GM18858 (cell line): ENCODE data around the gene PDLIM1.

Experiments
- ATAC-seq: cut with Tn5 transposase; IDR thresholded peaks from one replicate; pipeline ENCODE4 v1.9.1; 2021; ENCODE audit not compliant: unreplicated experiment

The PDLIM1 gene, protein sequence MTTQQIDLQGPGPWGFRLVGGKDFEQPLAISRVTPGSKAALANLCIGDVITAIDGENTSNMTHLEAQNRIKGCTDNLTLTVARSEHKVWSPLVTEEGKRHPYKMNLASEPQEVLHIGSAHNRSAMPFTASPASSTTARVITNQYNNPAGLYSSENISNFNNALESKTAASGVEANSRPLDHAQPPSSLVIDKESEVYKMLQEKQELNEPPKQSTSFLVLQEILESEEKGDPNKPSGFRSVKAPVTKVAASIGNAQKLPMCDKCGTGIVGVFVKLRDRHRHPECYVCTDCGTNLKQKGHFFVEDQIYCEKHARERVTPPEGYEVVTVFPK

DNA sequence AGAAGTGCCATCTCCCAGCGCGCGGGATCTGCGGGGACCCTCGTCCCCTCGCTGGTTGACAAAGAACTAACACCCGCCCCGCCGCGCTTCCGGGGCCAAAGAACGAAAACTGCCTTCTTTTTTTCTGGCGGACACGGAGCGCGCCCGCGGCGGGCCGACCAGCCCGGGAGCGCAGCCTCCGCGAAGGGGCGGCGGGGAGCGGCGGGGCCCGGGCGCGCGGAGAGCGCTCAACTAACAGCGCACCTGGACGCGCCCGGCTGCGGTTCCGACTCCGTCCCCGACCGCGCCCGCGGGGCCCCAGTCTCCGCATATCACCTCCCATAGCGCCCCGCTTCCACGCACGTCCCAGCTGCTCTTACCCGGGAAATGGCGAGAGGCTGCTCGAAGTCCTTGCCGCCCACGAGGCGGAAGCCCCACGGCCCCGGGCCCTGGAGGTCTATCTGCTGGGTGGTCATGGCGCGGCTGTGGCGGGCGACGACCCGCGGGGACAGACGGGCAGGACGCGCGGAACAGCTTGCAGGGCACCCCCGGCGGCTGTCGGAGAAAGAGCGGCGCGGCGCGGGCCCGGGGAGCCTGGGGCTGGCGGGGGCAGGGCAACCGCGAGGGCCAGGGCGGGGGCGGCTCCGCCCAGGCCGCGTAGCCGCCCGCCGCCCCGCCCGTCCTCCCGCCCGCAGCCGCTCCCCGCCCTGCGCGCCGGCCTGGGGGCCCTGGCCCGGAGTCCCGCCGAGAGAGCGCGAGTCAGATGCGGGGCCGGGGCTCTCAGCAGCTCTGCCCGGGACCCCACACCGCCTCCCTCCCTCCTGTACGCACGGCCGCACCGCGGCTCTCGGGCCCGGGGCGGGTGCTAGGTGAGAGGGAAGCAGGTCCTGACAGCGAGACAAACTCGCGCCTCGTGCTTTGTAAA, at the start of gene PDLIM1:
PDLIM1 (minus strand) TSS at position 543 of the 904 bp plus-strand sequence; CDS start at position 455, 88 bp downstream.
- ATAC-seq = no peak

DNA sequence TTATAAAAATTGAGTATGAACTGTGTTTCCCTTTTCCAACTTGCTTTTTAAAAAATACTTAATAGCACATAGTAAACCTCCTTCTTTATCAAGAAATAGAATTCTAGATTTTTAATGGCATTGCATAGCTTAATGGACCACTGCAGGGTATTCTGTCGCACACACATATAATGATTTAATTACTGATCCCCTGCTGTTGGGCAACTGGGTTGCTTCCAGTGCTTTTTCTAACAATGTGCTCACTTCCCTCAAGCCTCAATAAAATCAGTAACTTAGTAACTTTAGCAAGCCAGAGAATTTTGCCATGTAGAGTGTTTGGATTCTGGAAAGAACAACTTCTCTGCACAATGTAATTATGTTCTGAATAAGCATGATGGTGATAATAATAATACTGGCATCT, 49.1 kb upstream of the PDLIM1 start:
- no peak for ATAC-seq

DNA sequence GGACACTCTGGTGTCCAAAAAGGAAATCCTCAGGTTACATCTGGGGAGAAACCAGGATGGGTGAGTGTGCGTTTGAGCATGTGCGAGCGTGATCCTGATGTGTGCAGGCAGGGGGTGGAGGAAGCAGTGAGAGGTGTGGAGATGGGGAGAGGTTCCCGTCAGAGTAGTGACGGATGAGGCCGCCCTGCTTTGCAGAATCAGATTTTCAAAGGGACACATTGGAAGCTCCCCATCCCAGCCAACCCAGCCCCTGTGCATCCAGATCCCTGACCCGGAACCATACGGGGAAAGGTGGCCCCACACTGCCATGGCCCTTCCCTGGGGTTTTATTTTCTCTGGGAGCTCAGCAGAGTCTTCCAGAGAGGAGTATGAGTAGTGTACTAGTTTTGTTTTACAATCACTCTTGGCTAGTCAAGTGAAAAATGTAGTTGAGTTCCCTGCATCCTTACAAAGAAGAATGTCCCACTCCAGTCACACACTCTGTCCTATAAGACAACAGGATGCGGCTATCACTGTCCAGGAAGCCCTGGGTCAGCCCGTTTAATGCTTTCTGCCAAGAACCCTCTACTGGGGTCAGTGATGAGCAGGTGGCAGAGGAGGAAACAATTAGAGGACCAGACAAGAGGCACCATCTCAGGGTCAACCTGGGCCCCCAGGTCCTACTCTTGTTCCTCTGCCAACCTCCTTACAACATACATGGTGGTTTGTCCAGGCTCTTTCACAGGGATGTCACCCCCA, 46.8 kb upstream of the PDLIM1 start:
- ATAC-seq = no peak

DNA sequence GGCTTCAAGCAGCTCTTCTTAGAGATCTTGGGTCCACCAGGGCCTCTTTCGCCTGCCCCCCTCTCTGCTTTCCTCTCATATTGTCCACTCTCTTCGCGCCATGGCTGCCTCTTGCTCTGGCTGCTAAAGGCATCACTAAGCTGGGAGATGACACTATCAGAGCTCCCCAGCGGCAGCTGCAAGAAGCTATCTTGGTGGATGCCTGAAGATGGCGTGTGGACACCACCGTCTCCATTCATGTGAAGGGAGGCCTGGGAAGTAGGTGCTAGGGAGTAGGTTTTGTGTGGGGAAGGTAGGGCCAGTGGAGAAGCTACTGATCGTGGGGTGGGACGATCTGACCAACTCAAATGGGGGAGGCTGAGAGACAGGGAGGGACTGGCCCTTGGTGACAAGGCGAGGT, 45.9 kb upstream of the PDLIM1 start:
- no peak for ATAC-seq

DNA sequence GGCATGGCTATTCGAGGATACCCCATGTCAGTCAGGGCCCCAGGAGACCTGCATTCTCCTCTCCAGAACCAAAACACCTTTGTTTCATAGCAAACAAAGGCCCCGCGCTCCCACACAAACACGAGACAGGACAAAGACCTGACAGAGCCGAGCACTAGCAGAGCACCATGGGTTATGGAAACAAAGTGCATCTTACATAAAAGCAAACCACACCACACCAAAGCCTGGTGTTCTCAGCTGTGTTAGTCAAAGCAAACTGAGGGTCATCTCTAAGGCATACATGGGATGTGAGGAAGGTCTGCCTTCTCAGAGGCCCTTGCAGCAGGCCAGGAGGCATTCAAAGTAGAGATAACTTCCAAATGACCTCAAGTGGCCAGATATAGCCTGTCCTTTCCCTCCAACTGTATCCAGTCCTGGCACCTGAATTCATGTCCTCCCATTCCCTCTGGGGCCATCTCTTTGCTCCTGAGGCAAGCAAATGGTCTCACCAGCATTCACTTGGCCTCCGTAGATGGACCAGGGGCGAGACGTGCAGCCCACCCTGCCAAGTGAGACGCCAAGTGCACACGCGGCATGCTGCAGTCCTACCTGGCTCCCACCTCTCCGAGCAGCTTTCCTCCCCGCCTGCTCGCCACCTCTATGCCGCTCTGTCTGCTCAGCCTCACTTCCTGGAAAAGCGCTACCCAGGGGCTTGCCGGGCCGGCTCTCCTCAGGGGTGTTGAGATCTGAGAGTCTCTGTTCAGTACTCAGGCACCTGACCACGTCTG, 45.3 kb upstream of the PDLIM1 start:
- ATAC-seq = no peak

DNA sequence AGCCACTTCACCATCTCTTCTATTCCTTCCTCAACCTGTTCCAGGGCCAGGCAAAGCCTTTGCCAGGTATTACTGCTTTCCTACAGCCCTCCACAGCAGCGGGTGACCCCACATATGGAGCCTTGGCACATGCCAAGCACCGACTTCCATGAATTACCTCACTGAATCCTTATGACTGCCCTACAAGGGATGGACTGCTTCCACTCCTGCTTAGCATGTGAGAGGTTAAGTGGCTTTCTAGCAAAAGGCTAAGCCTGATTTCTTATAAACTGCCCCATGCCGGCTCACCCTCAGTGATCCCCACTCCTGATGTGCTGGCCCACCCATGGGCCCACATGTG, 44.0 kb upstream of the PDLIM1 start:
- ATAC-seq = no peak

DNA sequence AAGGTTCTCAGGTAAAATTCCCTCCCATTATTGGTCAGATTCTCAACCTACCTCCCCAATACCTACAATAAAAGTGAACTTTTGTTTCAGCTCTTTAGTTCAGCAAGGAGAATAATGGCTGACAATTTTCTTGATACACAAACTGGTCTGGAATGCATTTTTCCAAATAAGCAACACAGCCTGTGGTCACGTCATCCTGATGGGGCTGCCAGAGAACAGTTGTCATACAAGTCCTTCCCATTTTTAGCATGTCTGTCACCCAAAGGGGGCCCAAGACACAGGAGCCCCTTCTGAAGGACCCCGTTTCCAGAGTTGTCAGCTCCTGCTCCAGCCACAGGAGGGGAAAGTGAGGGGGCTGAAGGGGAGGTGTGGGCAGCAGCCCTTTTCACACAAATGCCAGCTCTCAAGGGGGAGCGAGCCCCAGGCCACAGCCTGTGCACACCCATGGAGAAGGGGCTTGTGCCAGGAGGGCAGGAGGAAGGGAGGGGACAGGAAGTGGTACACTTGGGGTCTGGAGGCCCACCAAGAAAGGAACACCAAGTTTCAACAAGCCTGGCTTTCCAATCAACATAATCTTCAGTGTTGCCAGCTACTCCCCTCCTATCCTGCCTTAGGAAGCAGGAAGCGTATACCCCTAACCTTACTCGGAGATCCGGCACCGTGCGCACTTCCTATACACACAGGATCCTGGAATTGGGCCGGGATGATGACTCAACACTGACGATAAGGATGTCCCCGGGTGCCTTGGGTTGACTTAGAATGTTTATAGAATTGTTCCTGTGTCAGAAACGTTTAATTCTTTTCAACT, 43.4 kb upstream of the PDLIM1 start:
- ATAC-seq = no peak

DNA sequence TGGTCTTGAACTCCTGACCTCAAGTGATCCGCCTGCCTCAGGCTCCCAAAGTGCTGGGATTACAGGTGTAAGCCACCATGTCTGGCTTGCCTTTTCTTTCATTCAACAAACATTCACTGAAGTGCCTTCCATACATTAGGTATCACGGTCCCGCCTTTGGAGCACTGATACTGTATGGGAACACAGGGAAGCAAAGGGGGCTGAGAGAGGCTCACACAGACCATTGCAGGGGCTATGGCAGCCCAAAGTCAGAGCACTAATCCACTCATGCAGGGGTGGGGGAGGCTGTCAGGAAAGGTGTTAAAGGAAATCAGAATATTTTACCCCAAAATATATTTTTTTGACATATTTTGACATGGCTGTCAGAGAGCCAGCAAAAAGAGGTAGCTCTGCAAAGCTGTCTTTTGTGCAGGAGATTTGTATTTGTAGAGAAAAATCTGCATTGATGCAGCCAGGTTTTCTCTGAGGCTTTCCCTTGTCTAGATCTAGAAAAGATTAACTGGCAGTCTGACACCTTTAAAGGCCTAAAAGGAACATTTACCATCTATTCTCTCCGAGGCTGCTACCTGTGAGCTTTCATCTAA, 42.0 kb upstream of the PDLIM1 start:
- no peak for ATAC-seq

DNA sequence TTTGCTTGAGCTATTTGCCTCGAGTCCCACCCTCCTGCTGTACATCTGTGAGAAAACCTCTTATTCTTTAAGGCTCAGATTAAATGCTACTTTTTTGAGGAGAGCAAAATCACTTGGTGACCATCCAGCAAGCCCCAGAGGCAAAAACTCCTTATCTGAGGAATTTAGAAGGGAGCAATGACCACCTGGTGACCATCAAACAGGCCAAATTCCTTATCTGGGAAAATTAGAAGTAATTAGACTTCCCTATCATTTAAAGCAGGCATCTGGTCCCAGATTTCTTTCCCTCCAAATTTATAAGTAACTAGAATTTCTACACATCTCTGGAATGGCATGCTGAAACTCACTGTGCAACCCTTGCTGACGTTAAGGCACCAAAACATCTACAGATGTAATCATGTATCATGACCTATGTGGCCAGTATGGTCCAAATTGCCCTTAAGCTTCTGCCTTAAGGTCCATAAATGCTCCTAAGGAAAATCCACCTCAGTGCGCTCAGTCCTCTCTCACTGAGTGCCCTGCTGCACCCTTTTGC, 40.9 kb upstream of the PDLIM1 start:
- ATAC-seq = no peak

DNA sequence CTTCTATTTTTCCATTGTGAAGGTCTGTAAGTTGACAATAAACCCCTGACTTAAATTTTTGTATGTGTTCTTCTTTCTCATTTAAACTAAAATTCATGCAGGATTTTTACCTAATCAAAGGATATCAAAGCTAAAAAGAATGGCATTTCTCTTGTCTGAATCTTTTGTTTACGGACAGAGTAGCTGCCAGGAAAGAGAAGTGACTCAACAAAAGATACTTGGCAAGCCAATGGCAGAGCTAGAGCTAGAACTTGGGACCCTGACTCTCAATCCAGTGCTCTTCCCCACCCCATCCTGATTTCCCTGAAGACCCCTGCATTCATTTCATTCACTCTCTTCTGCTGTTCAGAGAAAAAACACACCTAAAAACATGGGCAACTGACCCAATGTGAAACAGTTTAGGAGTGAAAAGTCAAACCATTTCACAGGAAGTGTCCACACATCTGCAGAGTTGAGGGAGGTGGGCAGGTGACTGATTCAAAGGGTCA, 40.2 kb upstream of the PDLIM1 start:
- no peak for ATAC-seq

DNA sequence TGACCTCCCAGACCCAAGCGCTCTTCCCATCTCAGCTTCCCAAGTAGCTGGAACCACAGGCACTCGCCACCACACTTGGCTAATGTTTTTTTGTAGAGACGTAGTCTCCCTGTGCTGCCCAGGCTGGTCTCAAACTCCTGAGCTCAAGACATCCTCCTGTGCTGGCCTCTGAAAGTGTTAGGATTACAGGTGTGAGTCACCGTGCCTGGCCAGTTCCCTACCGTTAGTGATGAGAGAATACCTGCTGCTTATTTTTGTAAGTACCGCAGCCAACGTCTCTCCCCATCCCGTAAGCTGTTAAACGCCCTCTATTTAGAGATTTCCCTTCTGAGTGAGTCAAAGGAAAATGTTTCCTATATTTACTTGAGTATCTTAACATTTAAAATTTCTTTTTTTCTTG, 38.5 kb upstream of the PDLIM1 start:
- no peak for ATAC-seq

DNA sequence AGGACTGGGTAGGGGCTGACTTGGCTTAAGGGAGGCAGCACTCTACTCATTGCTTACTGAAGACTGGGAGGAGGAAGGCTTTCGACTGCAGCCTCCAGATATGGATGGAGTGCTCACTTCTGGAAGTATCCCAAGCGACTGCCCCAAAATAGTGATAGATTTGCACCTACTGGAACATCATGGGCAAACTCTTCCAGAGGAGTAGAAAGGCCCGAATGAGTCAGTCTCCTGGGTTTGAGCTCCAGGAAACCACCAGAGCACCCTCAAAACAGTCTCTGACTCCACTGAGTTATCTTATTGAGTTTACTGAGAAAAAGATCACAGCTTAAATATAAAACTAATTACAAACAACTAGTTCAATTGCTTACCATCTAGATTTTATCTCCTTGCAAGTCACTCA, 37.2 kb upstream of the PDLIM1 start:
- ATAC-seq = no peak

DNA sequence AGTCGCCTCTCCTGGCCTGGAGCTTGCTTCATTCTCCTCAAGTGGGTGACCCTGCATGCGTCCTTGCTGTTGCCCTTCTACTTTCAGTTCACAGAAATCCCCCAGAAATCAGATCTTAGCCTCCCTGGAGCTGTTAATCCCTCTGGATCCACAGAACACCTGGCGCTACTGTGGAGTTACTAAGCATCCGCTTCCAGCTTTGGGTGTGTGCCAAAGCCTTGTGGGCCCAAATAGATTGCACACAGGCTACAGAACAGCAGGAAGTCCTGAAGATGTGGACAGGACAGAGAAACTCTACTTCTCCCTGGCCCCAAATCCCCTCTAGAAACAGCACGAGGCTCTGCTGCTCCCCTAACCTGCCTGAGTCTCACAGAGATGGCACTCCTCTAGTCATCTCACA, 36.6 kb upstream of the PDLIM1 start:
- no peak for ATAC-seq

DNA sequence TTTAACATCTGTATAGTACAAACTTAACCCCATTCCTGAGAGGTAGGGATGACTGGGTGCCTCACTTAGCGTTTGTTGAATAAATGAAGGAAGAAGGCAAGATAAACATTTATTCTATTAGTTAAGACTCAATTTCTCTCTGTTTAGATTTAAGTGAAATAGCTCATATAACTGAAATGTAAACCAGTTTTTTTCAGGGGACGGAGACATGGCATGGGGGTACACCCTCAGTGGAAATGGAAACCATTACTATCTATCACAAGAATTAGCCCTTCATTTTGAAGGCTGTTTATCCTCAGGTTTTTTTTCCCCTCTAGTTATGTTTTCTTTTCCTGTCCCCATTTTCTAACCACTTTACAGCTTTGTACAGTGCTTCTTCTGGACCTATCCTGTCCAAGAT, 35.6 kb upstream of the PDLIM1 start:
- no peak for ATAC-seq

DNA sequence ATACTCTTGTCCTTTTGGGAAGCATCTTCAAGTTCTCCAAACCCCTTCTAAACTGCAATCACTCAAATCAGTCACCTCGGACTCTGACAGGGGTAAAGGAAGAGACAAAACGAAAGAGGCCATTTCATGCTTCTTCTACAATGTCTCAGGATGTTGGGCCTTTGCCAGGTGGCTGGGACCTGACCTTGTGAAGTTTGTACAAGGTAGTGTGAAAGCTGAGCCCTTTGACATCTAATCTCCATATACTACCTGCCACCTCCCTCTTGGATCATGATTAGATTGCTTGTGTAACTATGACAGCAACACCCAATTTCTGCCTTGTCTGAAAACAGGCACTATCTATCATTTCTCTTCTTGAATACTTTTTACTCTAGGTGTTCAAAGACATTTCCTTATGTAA, 35.1 kb upstream of the PDLIM1 start:
- ATAC-seq = no peak

DNA sequence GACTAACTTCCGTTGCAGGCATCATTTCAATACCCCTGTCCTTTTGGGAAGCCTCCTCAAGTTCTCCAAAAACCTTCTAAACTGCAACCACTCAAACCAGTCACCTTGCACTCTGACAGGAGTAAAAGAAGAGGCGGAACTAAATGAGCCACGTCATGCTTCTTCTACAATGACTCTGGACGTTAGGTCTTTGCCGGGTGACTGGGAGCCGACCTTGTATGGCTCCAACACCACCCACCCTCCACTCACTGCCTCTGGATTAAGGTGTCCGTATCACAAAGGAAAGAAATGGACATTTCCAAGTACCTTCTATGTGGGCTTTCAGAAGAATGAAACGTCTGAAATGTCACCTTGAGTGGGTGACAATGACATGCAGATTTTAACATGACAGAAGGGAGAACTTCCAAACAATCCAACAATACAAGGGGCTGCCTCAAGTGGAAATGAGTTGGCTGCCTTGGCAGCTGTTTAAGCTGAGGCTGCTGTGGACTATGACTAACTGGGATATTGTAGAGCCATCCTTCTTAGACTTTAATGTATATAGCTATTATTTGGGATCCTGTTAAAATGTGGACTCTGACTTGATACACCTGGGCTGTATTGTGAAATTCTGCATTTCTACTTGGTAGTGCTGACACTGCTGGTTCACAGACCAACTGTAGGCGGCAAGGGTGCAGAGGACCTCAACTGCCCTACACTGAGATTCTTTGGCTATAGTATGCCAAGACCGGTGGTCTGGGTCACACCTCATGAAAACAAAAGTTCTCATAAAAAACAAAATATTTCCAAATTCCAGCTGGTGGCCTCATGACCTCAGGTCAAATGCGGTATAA, 33.8 kb upstream of the PDLIM1 start:
- ATAC-seq = no peak

DNA sequence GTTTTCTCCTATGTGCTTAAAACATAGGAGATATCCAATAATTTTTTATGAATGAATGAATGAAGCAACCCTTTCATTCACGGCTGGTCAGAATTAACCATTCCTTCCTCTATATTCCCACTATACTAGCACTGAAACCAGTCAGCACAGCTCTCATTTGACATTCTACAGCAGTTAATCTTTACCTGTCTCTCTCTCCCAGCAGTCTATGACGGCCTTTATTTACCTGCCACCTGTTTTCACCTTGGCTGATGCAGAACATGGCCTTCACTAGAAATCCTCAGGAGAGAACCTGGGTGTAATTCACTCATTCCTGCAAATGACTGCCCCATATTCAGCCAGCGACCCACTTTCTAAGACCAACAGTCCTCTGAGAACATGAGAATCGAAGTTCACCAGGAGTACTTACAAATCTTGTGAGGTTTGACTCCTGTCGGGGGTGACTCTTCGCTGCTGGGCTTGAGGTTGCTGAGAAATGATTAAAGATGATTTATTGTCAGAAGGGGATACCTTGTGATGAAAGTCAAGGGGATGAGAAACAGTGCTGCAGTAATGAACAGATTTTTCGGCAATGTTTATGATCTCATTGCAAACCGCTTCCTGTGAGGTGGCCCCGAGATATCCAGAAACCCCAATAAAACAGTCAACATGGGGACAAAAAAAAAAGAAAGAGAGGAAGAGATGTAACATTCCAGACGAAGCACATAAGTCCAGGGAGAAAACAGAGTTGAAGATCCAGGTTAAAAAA, 30.9 kb upstream of the PDLIM1 start:
- ATAC-seq = no peak

DNA sequence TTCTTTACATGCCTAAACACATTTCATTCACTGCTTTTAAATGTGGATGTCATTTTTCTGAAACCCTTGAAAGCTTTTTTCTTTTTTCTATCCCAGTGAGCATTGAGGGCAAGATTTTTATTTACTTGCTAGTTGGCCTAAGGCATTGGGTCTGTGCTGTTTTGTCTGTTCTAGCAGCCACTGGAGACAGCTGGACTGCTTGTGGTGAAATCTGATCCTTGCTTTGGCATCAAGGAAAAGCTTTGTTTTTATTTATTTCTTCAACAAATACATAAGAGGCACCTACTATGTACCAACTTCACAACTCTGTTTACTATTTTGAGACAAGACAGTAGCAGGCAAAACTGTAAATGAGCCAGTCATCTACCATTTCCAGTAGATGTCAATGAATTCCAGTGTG, 28.4 kb upstream of the PDLIM1 start:
- ATAC-seq = no peak
